BJ (cell line): ENCODE results near the gene HS2ST1. TPM values are rescaled to one million over a fixed set of nuclear protein-coding genes. Genes with fewer than 3 reads are reported as not detected.
"Not testable (repeated sequence)": the region's sequence is repeated elsewhere in the genome, so short reads cannot be mapped to it uniquely, and the experiment has no call there.

Experiments
- CTCF ChIA-PET: fragments of 350-600 bp; formaldehyde crosslinking; extraction: SDS; loops from one replicate; lab custom pipeline; 2021; ENCODE audit warnings: antibody characterized with exemption, inconsistent platforms; lab: Yijun Ruan, JAX
- POLR2A ChIA-PET: fragments of 300-600 bp; sonication (Branson Sonifier 250); formaldehyde crosslinking; extraction: SDS; loops from one replicate; lab custom pipeline; 2021; ENCODE audit warnings: antibody characterized with exemption; lab: Charles Lee
- DNase-seq: peaks from one replicate; pipeline ENCODE4 v3.0.0-alpha.2; 2011; ENCODE audit warnings: low read depth
- H3K27me3 ChIP-seq: 2 replicates; pipeline ENCODE4 v1.6.0; 2011; ENCODE audit warnings: low read length; ENCODE audit not compliant: control insufficient read depth, insufficient read depth
- H3K36me3 ChIP-seq: 2 replicates; pipeline ENCODE4 v1.5.1; 2011; ENCODE audit warnings: low read length; ENCODE audit not compliant: control insufficient read depth, insufficient read depth
- H3K4me3 ChIP-seq: 2 replicates; pipeline ENCODE4 v1.5.1; 2011; ENCODE audit warnings: low read depth, mild to moderate bottlenecking, control low read depth, low read length
- CTCF ChIP-seq: IDR thresholded peaks from 2 replicates; pipeline ENCODE4 v1.5.1; 2011; ENCODE audit warnings: low read depth, mild to moderate bottlenecking, control low read depth, inconsistent platforms, low read length, moderate library complexity; ENCODE audit not compliant: insufficient read depth
- polyA plus RNA-seq: library from polyadenylated mRNA; depleted of rRNA; stranded (reverse); fragments of >200 nt; gene quantifications from 2 replicates; pipeline ENCODE4 v1.2.3, GENCODE V29; 2011

Gene HS2ST1
- polyA plus RNA-seq, 1 experiment: 5.3 TPM

GRCh38 chr1:86871001-86871400, 43.4 kb upstream of the HS2ST1 start:
- ChIA-PET POLR2A (no interaction called here), CTCF (no interaction called here)
- no peak overlapping the region for H3K4me3 ChIP-seq
- H3K27me3 ChIP-seq: no peaks in the 10 kb centered on the region
- no peak for DNase-seq
- no peak for TF ChIP-seq CTCF
- H3K36me3 ChIP-seq: no peaks in the 10 kb centered on the region

DNA sequence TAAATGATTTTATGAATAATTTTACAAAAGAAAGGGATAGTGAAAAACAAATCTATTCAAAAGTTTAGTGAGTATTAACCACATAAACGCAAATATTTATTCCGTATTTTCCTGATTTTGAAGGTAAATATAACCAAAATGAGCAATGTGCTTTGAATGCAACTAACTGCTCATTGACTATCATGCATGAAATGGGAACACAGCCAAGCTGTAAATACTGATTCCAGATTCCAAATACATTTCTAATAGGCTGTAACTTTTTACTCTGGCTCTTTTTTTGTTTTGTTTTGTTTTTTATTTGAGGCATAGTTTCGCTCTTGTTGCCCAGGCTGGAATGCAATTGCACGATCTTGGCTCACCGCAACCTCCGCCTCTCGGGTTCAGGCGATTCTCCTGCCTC, 42.3 kb upstream of the HS2ST1 start:
- DNase-seq: no peak
- POLR2A ChIA-PET: no interaction called here
- no peak for TF ChIP-seq CTCF
- no peaks in the 10 kb centered on the region for H3K36me3 ChIP-seq
- no peaks in the 10 kb centered on the region for H3K27me3 ChIP-seq
- CTCF ChIA-PET: interaction anchor here (1.0 to 1.1 kb wide), 2 partner anchors 11 to 22 kb away, joined by 3 to 4 read pairs; no protein-coding TSS in a partner anchor
- H3K4me3 ChIP-seq: no peak overlapping the region

DNA sequence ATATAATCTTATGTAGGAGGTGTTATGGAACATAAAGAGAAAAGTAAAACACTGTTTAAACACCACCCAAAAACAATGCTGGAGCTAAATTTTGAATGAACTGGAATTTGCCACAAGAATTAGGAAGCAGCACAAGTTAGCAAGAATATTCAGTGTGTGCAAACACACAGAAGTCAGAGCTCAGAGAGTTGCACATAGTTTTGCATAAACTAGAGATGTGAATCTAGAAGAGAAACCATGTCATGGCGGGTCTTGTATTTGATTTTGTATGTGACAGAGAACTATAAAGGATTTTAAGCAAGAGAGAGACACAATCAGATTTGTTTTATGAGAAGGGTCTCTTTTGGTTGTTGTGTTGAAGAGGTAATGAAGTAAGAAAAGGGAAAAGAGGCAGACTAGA, 38.7 kb upstream of the HS2ST1 start:
- ChIA-PET CTCF (no interaction called here), POLR2A (no interaction called here)
- Histone ChIP-seq H3K4me3 (no peak overlapping the region), H3K27me3 (no peaks in the 10 kb centered on the region), H3K36me3 (no peaks in the 10 kb centered on the region)
- no peak for TF ChIP-seq CTCF
- no peak for DNase-seq

- CTCF ChIA-PET: no interaction called here
- H3K36me3 ChIP-seq: no peaks in the 10 kb centered on the region
- POLR2A ChIA-PET: no interaction called here
Observed at GRCh38 chr1:86887479-86888162, 26.8 kb upstream of the HS2ST1 start.

DNA sequence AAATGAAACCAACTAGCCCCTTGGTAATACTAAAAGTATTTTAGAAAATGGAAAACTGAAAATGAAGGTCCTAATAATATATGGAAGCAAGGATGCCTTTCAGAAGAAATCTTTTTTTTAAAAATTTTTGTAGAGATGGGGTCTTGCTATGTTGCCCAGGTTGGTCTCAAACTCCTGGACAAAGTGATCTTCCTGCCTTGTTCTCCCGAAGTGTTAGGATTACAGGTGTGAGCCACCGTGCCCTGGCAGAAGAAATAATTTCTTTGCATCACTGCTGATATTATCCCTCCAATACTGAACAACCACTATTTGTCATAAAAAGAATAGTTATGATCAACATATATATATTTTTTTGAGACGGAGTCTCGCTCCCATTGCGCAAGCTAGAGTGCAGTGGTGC, 26.1 kb upstream of the HS2ST1 start:
- POLR2A ChIA-PET: no interaction called here

More at GRCh38 chr1:86887479-86888162, 26.8 kb upstream of the HS2ST1 start:
- Histone ChIP-seq H3K27me3 (no peaks in the 10 kb centered on the region), H3K4me3 (no peak overlapping the region)
- no peak for TF ChIP-seq CTCF
- no peak for DNase-seq

GRCh38 chr1:86899401-86899800, 15.0 kb upstream of the HS2ST1 start:
- DNase-seq, H3K36me3 ChIP-seq, POLR2A ChIA-PET, H3K4me3 ChIP-seq, H3K27me3 ChIP-seq, CTCF ChIA-PET: not testable (repeated sequence)

More for the DNA sequence above, 26.1 kb upstream of the HS2ST1 start:
- DNase-seq: no peak
- no peak for TF ChIP-seq CTCF
- CTCF ChIA-PET: interaction anchor here (0.8 kb wide), 1 partner anchor 13 kb away, joined by 3 read pairs; no protein-coding TSS in a partner anchor
- Histone ChIP-seq H3K27me3 (no peaks in the 10 kb centered on the region), H3K36me3 (no peaks in the 10 kb centered on the region), H3K4me3 (no peak overlapping the region)
